HT1080 (cell line): Measurements from ENCODE around the gene ZNF365. TPM values are rescaled to one million over a fixed set of nuclear protein-coding genes. Genes with fewer than 3 reads are reported as not detected.

Source experiments
- small RNA-seq: library from RNA; depleted of rRNA; stranded (forward); fragments of <200 nt; gene quantifications from one replicate; pipeline ENCODE3, GENCODE V24; 2014
- total RNA-seq: library from RNA; depleted of rRNA; stranded (reverse); fragments of >200 nt; shearing (Covaris generic); gene quantifications from 2 replicates; pipeline ENCODE4 v1.2.3, GENCODE V29; 2014; rRNA removed

The ZNF365 gene
- total RNA-seq, 1 experiment from 2014 or later, result 8.8 TPM

Small RNA genes within 50 kb of the gene (small RNA-seq; reads per million reads assigned to genes)
- gene RN7SL591P, result not detected

Other genes with a start within 250 kb of the ZNF365 start
- gene RTKN2, start 105.5 kb upstream of the ZNF365 start, total RNA-seq, result 6.2 and 6.5 TPM in 2 replicates